Vagina (tissue), 2 donors: Measurements from ENCODE around the gene CRACDL.

Experiments used
- POLR2A ChIP-seq, 2 donors: fragments of 450-650 bp; IDR thresholded peaks; one replicate each; pipeline ENCODE4 v1.6.1; 2017; ENCODE audit warnings: antibody characterized with exemption in 2 of 2, mild to moderate bottlenecking in 2 of 2, moderate library complexity in 2 of 2
- POLR2AphosphoS5 ChIP-seq, 2 donors: sonication (generic); formaldehyde crosslinking; IDR thresholded peaks; one replicate each; pipeline ENCODE4 v1.9.0; 2017; ENCODE audit warnings: antibody characterized with exemption in 2 of 2, mild to moderate bottlenecking in 2 of 2, low read depth in 1 of 2; ENCODE audit not compliant: insufficient read depth in 1 of 2
- TF ChIP-seq, protein P1 (sequence below), 3 experiments: fragments of 450-650 bp in 2 of 3; fragments of 200-600 bp in 1 of 3; sonication (generic) in 1 of 3; IDR thresholded peaks; one replicate each; pipeline ENCODE4 v1.5.1; 2017 to 2019; ENCODE audit warnings: antibody characterized with exemption in 3 of 3, mild to moderate bottlenecking in 2 of 3, moderate library complexity in 2 of 3

DNA sequence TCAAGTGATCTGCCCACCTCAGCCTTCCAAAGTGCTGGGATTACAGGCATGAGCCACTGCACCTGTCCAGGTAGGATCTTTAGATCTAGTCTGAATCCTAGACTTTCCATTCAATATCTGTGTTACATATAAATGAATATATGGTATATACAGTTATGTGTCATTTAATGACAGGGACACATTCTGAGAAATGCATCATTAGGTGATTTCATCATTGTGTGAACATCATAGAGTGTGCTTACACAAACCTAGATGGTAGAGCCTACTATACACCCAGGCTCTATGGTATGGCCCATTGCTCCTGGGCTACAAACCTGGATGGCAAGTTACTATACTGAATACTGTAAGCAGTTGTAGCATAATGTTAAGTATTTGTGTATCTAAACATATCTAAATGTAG lies 189.6 kb downstream of the CRACDL start:
- TF ChIP-seq POLR2AphosphoS5 (IDR thresholded peaks at IDR 0.05; ENCODE audit: insufficient read depth in 1 of 2, low read depth in 1 of 2) (no peak), POLR2A (IDR thresholded peaks at IDR 0.05) (no peak)
- TF ChIP-seq, protein P1, sequence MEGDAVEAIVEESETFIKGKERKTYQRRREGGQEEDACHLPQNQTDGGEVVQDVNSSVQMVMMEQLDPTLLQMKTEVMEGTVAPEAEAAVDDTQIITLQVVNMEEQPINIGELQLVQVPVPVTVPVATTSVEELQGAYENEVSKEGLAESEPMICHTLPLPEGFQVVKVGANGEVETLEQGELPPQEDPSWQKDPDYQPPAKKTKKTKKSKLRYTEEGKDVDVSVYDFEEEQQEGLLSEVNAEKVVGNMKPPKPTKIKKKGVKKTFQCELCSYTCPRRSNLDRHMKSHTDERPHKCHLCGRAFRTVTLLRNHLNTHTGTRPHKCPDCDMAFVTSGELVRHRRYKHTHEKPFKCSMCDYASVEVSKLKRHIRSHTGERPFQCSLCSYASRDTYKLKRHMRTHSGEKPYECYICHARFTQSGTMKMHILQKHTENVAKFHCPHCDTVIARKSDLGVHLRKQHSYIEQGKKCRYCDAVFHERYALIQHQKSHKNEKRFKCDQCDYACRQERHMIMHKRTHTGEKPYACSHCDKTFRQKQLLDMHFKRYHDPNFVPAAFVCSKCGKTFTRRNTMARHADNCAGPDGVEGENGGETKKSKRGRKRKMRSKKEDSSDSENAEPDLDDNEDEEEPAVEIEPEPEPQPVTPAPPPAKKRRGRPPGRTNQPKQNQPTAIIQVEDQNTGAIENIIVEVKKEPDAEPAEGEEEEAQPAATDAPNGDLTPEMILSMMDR (IDR thresholded peaks at IDR 0.05): no peak
